HS-5 (cell line): Measurements from ENCODE around the gene JSRP1.
"Not testable (repeated sequence)": the region's sequence is repeated elsewhere in the genome, so short reads cannot be mapped to it uniquely, and the experiment has no call there.

ENCODE experiments used
- DNase-seq: peaks from one replicate; pipeline ENCODE4 v3.0.0-alpha.2; 2012; ENCODE audit warnings: low read depth

JSRP1 gene

GRCh38 chr19:2282062-2282861, 26.0 kb upstream of the JSRP1 start, which contains the start of gene PEAK3:
Gene PEAK3, minus strand, starts transcription at chr19:2282175. Its CDS starts 1,244 bp downstream, at chr19:2280931.
- no peak for DNase-seq

- DNase-seq: not testable (repeated sequence)
Measured at GRCh38 chr19:2281265-2282061, 25.2 kb upstream of the JSRP1 start.

GRCh38 chr19:2280633-2281264, 24.5 kb upstream of the JSRP1 start:
- no peak for DNase-seq

- DNase-seq: no peak
Measured at GRCh38 chr19:2278459-2279158, 22.4 kb upstream of the JSRP1 start.

- DNase-seq: no peak
Measured at GRCh38 chr19:2277138-2277537, 20.9 kb upstream of the JSRP1 start.

- DNase-seq: no peak
Measured at GRCh38 chr19:2276429-2276986, 20.3 kb upstream of the JSRP1 start.

- DNase-seq: no peak
Measured at GRCh38 chr19:2275588-2276428, 19.6 kb upstream of the JSRP1 start.

- no peak for DNase-seq
Measured at GRCh38 chr19:2274931-2275535, 18.8 kb upstream of the JSRP1 start.

GRCh38 chr19:2274185-2274711, 18.0 kb upstream of the JSRP1 start:
- DNase-seq: no peak

- no peak for DNase-seq
Measured at GRCh38 chr19:2273356-2274184, 17.4 kb upstream of the JSRP1 start.

- peak; percentile 53 for DNase-seq
Measured at GRCh38 chr19:2271234-2272103, 15.3 kb upstream of the JSRP1 start.

GRCh38 chr19:2270423-2271233, 14.4 kb upstream of the JSRP1 start:
- no peak for DNase-seq

- DNase-seq: no peak
Measured at GRCh38 chr19:2270157-2270422, 13.9 kb upstream of the JSRP1 start.

- peak; percentile 61 for DNase-seq
Measured at GRCh38 chr19:2269244-2270156, 13.3 kb upstream of the JSRP1 start.

- no peak for DNase-seq
Measured at GRCh38 chr19:2268861-2269243, 12.6 kb upstream of the JSRP1 start.

GRCh38 chr19:2268480-2268830, 12.2 kb upstream of the JSRP1 start:
- no peak for DNase-seq
